HepG2 (cell line): ENCODE data around the gene WDR7. TPM values are rescaled to one million over a fixed set of nuclear protein-coding genes. Genes with fewer than 3 reads are reported as not detected.

Source experiments
- ATAC-seq: fragments of 200-7000 bp; cut with Tn5 transposase; 3 replicates; pipeline ENCODE4 v1.9.1; 2020; ENCODE audit warnings: mild to moderate bottlenecking, moderate library complexity
- BruUV-seq: library from RNA; stranded (reverse); fragments of 400-500 nt; replicated peaks from 2 replicates; lab custom pipeline; 2021; lab: Mats Ljungman, UMichigan
- CTCF ChIA-PET: fragments of 300-600 bp; formaldehyde crosslinking; extraction: SDS; loops from one replicate; lab custom pipeline; 2021; ENCODE audit warnings: low total read pairs, inconsistent platforms, low intra/inter-chr PET ratio; lab: Yijun Ruan, JAX
- POLR2A ChIA-PET: fragments of 350-600 bp; sonication (Branson Sonifier 250); formaldehyde crosslinking; loops from one replicate; lab custom pipeline; 2020; ENCODE audit warnings: antibody characterized with exemption, inconsistent platforms; lab: Yijun Ruan, JAX
- DNase-seq: peaks from one replicate; pipeline ENCODE4 v3.0.0-alpha.2; 2015; ENCODE audit warnings: low spot score
- FAIRE-seq: peaks from 3 replicates; lab custom pipeline; 2011; peaks lifted over from hg19 to GRCh38; lab: Jason Lieb, UNC
- H2AFZ ChIP-seq: one replicate; pipeline ENCODE4 v1.6.1; 2011; ENCODE audit warnings: low read length, inconsistent platforms
- H3K27ac ChIP-seq: fragments of 300-600 bp; 3 replicates; pipeline ENCODE4 v1.8.0; 2011; ENCODE audit warnings: mixed run types, mild to moderate bottlenecking, mixed read lengths, low read length, inconsistent platforms; ENCODE audit not compliant: insufficient read depth; ENCODE audit errors: extremely low read length
- H3K27me3 ChIP-seq, 2 experiments: fragments of 200-600 bp in 1 of 2; 2 replicates in 1 of 2; 3 replicates in 1 of 2; pipeline versions ENCODE4 v1.6.0 to v1.8.0; 2011; ENCODE audit warnings: low read length in 2 of 2, mild to moderate bottlenecking in 2 of 2, moderate library complexity in 2 of 2, inconsistent platforms in 1 of 2; ENCODE audit not compliant: insufficient read depth in 2 of 2, control insufficient read depth in 1 of 2
- H3K36me3 ChIP-seq, 2 experiments: fragments of 200-600 bp in 1 of 2; replicated peaks in 1 of 2; 2 replicates in 1 of 2; 3 replicates in 1 of 2; pipeline versions ENCODE4 v1.5.1 to v1.8.0; 2011; ENCODE audit warnings: low read length in 2 of 2, inconsistent platforms in 1 of 2; ENCODE audit not compliant: insufficient read depth in 2 of 2, control insufficient read depth in 1 of 2
- H3K4me1 ChIP-seq: 2 replicates; pipeline ENCODE4 v1.5.1; 2012; ENCODE audit warnings: low read length, inconsistent platforms; ENCODE audit not compliant: insufficient read depth
- H3K4me2 ChIP-seq: 2 replicates; pipeline ENCODE4 v1.6.0; 2011; ENCODE audit warnings: low read depth, low read length, inconsistent platforms
- H3K4me3 ChIP-seq, 3 experiments: fragments of 200-600 bp in 1 of 3; sonication (generic), shearing (Covaris generic) in 1 of 3; replicated peaks in 1 of 3; 2 replicates each; pipeline ENCODE4 v1.5.1; 2011 to 2016; ENCODE audit warnings: low read length in 3 of 3, inconsistent platforms in 2 of 3, low read depth in 2 of 3, mild to moderate bottlenecking in 2 of 3, control low read depth in 1 of 3, mixed read lengths in 1 of 3; ENCODE audit not compliant: insufficient read depth in 1 of 3
- H3K79me2 ChIP-seq: one replicate; pipeline ENCODE4 v1.6.1; 2011; ENCODE audit warnings: low read length, inconsistent platforms; ENCODE audit not compliant: insufficient read depth
- H3K9ac ChIP-seq: 2 replicates; pipeline ENCODE4 v1.6.0; 2011; ENCODE audit warnings: mild to moderate bottlenecking, low read depth, low read length, inconsistent platforms; ENCODE audit not compliant: insufficient read depth
- H3K9me3 ChIP-seq: 2 replicates; pipeline ENCODE4 v1.5.1; 2012; ENCODE audit warnings: mild to moderate bottlenecking, low read length
- H4K20me1 ChIP-seq: 2 replicates; pipeline ENCODE4 v1.6.0; 2011; ENCODE audit warnings: inconsistent platforms, mild to moderate bottlenecking, low read length, moderate library complexity; ENCODE audit not compliant: insufficient read depth
- HINFP ChIP-seq: sonication (generic); formaldehyde crosslinking; IDR thresholded peaks from 2 replicates; pipeline ENCODE4 v1.4.0; 2020; ENCODE audit warnings: low read depth, mild to moderate bottlenecking, missing genetic modification reagents
- KAT2B ChIP-seq: fragments of 150-350 bp; IDR thresholded peaks from 2 replicates; pipeline ENCODE4 v1.6.1; 2014; ENCODE audit warnings: low read depth, low read length, borderline replicate concordance
- MBNL3 ChIP-seq: fragments of 250-450 bp; sonication (Bioruptor Pico); conservative IDR thresholded peaks from 2 replicates; pipeline ENCODE4 v1.8.0; 2022; ENCODE audit warnings: mild to moderate bottlenecking, inconsistent platforms
- PCBP1 ChIP-seq: fragments of 200-400 bp; formaldehyde crosslinking; IDR thresholded peaks from 2 replicates; pipeline ENCODE4 v1.6.1; 2017; ENCODE audit warnings: mild to moderate bottlenecking, low read depth, low read length, borderline replicate concordance
- PCBP2 ChIP-seq: fragments of 200-400 bp; formaldehyde crosslinking; optimal IDR thresholded peaks from 2 replicates; pipeline ENCODE3; 2018; ENCODE audit warnings: low read length, low read depth; ENCODE audit not compliant: poor library complexity, severe bottlenecking
- PRDM15 ChIP-seq: sonication (generic); formaldehyde crosslinking; IDR thresholded peaks from 2 replicates; pipeline ENCODE4 v1.4.0; 2020; ENCODE audit warnings: missing genetic modification reagents
- RCOR2 ChIP-seq: IDR thresholded peaks from 2 replicates; pipeline ENCODE4 v1.6.1; 2016; ENCODE audit warnings: missing biosample characterization, missing genetic modification reagents
- SMAD1 ChIP-seq: sonication (generic); formaldehyde crosslinking; IDR thresholded peaks from 2 replicates; pipeline ENCODE4 v1.4.0; 2020; ENCODE audit warnings: missing genetic modification reagents, low read depth, mild to moderate bottlenecking, borderline replicate concordance
- SMARCE1 ChIP-seq: fragments of 450-650 bp; IDR thresholded peaks from 2 replicates; pipeline ENCODE4 v1.6.1; 2017; ENCODE audit warnings: borderline replicate concordance
- SP4 ChIP-seq: sonication (generic); formaldehyde crosslinking; IDR thresholded peaks from 2 replicates; pipeline ENCODE4 v1.8.1; 2023; ENCODE audit warnings: mild to moderate bottlenecking, missing genetic modification reagents
- ZBTB7A ChIP-seq: sonication (generic); formaldehyde crosslinking; IDR thresholded peaks from 2 replicates; pipeline ENCODE4 v1.8.0; 2022; ENCODE audit warnings: mild to moderate bottlenecking, missing genetic modification reagents
- ZFP82 ChIP-seq: sonication (generic); formaldehyde crosslinking; IDR thresholded peaks from 2 replicates; pipeline ENCODE4 v1.5.1; 2020; ENCODE audit warnings: mild to moderate bottlenecking, missing genetic modification reagents, borderline replicate concordance
- ZNF12 ChIP-seq: sonication (generic); formaldehyde crosslinking; IDR thresholded peaks from 2 replicates; pipeline ENCODE4 v1.5.0; 2020; ENCODE audit warnings: missing genetic modification reagents
- ZNF235 ChIP-seq: sonication (generic); formaldehyde crosslinking; IDR thresholded peaks from 2 replicates; pipeline ENCODE4 v1.8.1; 2023; ENCODE audit warnings: mild to moderate bottlenecking, missing genetic modification reagents, borderline replicate concordance
- ZNF510 ChIP-seq: sonication (generic); formaldehyde crosslinking; IDR thresholded peaks from 2 replicates; pipeline ENCODE4 v1.4.0; 2020; ENCODE audit warnings: low read depth, mild to moderate bottlenecking, missing genetic modification reagents
- ZNF678 ChIP-seq: sonication (generic); formaldehyde crosslinking; IDR thresholded peaks from 2 replicates; pipeline ENCODE4 v1.4.0; 2020; ENCODE audit warnings: mild to moderate bottlenecking, missing genetic modification reagents
- ZXDC ChIP-seq: sonication (generic); formaldehyde crosslinking; IDR thresholded peaks from 2 replicates; pipeline ENCODE4 v1.5.0; 2020; ENCODE audit warnings: mild to moderate bottlenecking, missing genetic modification reagents
- WGBS: methylation state at CpG from one replicate; pipeline ENCODE4 v1.1.6; 2017; ENCODE audit warnings: low lambda C conversion rate; 5-methylcytosine and 5-hydroxymethylcytosine counted together
- in situ Hi-C: cut with HindIII; loops from 2 replicates; pipeline ENCODE4 v1.10.0; 2017; ENCODE audit warnings: low pct_unique_long_range_greater_than_20kb; ENCODE audit not compliant: extremely low pct_ligation_motif_present
- intact Hi-C: fragments of 100-400 bp; cut with micrococcal nuclease; formaldehyde crosslinking; loops from one replicate; pipeline ENCODE4 v1.10.0; 2022; ENCODE audit not compliant: unreplicated experiment
- polyA plus RNA-seq, 8 experiments: library from polyadenylated mRNA; depleted of rRNA in 3 of 8; stranded (reverse) in 7 of 8; unstranded in 1 of 8; fragments of >200 nt; fragmentation: Illumina TruSeq in 4 of 8; extraction: Trizol in 4 of 8; gene quantifications; 2 replicates each; pipeline versions ENCODE4 v1.2.1 to v1.2.3, GENCODE V29; 2011 to 2016; ENCODE audit warnings: low read depth in 4 of 8, missing spikeins in 1 of 8, mixed read lengths in 1 of 8; ENCODE audit not compliant: insufficient read depth in 1 of 8
- total RNA-seq, 5 experiments: library from RNA; depleted of rRNA; stranded (reverse); fragments of >200 nt; fragmentation: Illumina TruSeq; extraction: Trizol; gene quantifications; 2 replicates each; pipeline ENCODE4 v1.2.3, GENCODE V29; 2016; ENCODE audit warnings: low read depth in 1 of 5

The WDR7 gene
- total and polyA plus RNA-seq, 2 of the 13 experiments (the other 11 are each of a cell fraction or from before 2014, with no cell fraction given): 2.0 to 7.8 TPM

- Histone ChIP-seq H4K20me1 (no peaks in the 10 kb centered on the region), H3K4me1 (peaks cover 11% of the 10 kb centered on the region), H3K36me3 (no peaks in the 10 kb centered on the region), H3K4me3 (no peak overlapping the region), H2AFZ (no peak overlapping the region), H3K9me3 (no peaks in the 10 kb centered on the region), H3K79me2 (no peaks in the 10 kb centered on the region), H3K4me2 (no peak overlapping the region), H3K27ac (no peak overlapping the region), H3K27me3 (no peaks in the 10 kb centered on the region; a peak in 1 of 5 replicates), H3K9ac (no peak overlapping the region)
- TF ChIP-seq HINFP (CRISPR knock-in tag) (no peak), ZNF510 (CRISPR knock-in tag) (no peak), RCOR2 (CRISPR knock-in tag) (no peak), SMAD1 (CRISPR knock-in tag) (no peak), PRDM15 (no peak), KAT2B (no peak), ZNF235 (CRISPR knock-in tag) (no peak), PCBP1 (no peak), ZFP82 (no peak), MBNL3 (no peak), PCBP2 (no peak), ZBTB7A (CRISPR knock-in tag) (no peak), ZNF12 (CRISPR knock-in tag) (no peak), ZXDC (CRISPR knock-in tag) (no peak), SMARCE1 (no peak), SP4 (CRISPR knock-in tag) (no peak), ZNF678 (no peak)
- 88% methylated on average over 2 of the region's 2 CpGs for WGBS
- BruUV-seq: no TSS peak
- FAIRE-seq (no peak), DNase-seq (no peak), ATAC-seq (no peak)
- intact Hi-C loops (no loop called here), in situ Hi-C loops (no loop called here)
- CTCF ChIA-PET: no interaction called here
- POLR2A ChIA-PET: no interaction called here
These were observed 375.2 kb downstream of the WDR7 start for GRCh38 chr18:57026316-57026715.
